ENCODE data around the gene FOXK1.

The FOXK1 gene

GRCh38 chr7:4744391-4745264 is 62.5 kb downstream of the FOXK1 start:
- DNase-seq (ENCODE audit: low spot score) = peak; percentile 99

GRCh38 chr7:4745265-4745919 is 63.3 kb downstream of the FOXK1 start:
- DNase-seq (ENCODE audit: low spot score) = no peak

- peak; percentile 52 for DNase-seq (ENCODE audit: low spot score)
Observed at GRCh38 chr7:4745971-4746919, 64.2 kb downstream of the FOXK1 start.

GRCh38 chr7:4747013-4747412 is 64.9 kb downstream of the FOXK1 start:
- DNase-seq (ENCODE audit: low spot score) = no peak

- no peak for DNase-seq (ENCODE audit: low spot score)
Observed at GRCh38 chr7:4747746-4748145, 65.7 kb downstream of the FOXK1 start.

- no peak for DNase-seq (ENCODE audit: low spot score)
Observed at GRCh38 chr7:4748231-4748681, 66.2 kb downstream of the FOXK1 start.

GRCh38 chr7:4749363-4749762 is 67.3 kb downstream of the FOXK1 start:
- no peak for DNase-seq (ENCODE audit: low spot score)

- no peak for DNase-seq (ENCODE audit: low spot score)
Observed at GRCh38 chr7:4749798-4750197, 67.7 kb downstream of the FOXK1 start.

- DNase-seq (ENCODE audit: low spot score) = no peak
Observed at GRCh38 chr7:4751398-4751947, 69.4 kb downstream of the FOXK1 start.

GRCh38 chr7:4753598-4754432 is 71.7 kb downstream of the FOXK1 start:
- DNase-seq (ENCODE audit: low spot score) = peak; percentile 81

- no peak for DNase-seq (ENCODE audit: low spot score)
Observed at GRCh38 chr7:4754433-4755010, 72.4 kb downstream of the FOXK1 start.

GRCh38 chr7:4755045-4755444 is 73.0 kb downstream of the FOXK1 start:
- DNase-seq (ENCODE audit: low spot score) = no peak

GRCh38 chr7:4758111-4758510 is 76.0 kb downstream of the FOXK1 start:
- no peak for DNase-seq (ENCODE audit: low spot score)

GRCh38 chr7:4758791-4759190 is 76.7 kb downstream of the FOXK1 start:
- DNase-seq (ENCODE audit: low spot score) = no peak

GRCh38 chr7:4759211-4759610 is 77.1 kb downstream of the FOXK1 start:
- no peak for DNase-seq (ENCODE audit: low spot score)

- DNase-seq (ENCODE audit: low spot score) = no peak
Observed at GRCh38 chr7:4760952-4761351, 78.9 kb downstream of the FOXK1 start.

- no peak for DNase-seq (ENCODE audit: low spot score)
Observed at GRCh38 chr7:4762121-4763055, 80.3 kb downstream of the FOXK1 start.

- no peak for DNase-seq (ENCODE audit: low spot score)
Observed at GRCh38 chr7:4763091-4763793, 81.1 kb downstream of the FOXK1 start.

GRCh38 chr7:4763794-4764185 is 81.7 kb downstream of the FOXK1 start:
- DNase-seq (ENCODE audit: low spot score) = no peak

Data from AG20443 (cell line).